Activated naive CD8-positive, alpha-beta T cell (primary cell): ENCODE data around the gene CD37.
"Not testable (repeated sequence)": the region's sequence is repeated elsewhere in the genome, so short reads cannot be mapped to it uniquely, and the experiment has no call there.

Source experiments
- H3K27ac Mint-ChIP-seq: one replicate; pipeline ENCODE4 v1.8.0; 2021; ENCODE audit warnings: mixed read lengths
- H3K27me3 Mint-ChIP-seq: one replicate; pipeline ENCODE4 v1.8.0; 2021; ENCODE audit warnings: mixed read lengths
- H3K36me3 Mint-ChIP-seq: one replicate; pipeline ENCODE4 v1.8.0; 2021; ENCODE audit warnings: mixed read lengths
- H3K4me1 Mint-ChIP-seq: one replicate; pipeline ENCODE4 v1.8.0; 2021; ENCODE audit warnings: low read depth, mixed read lengths
- H3K4me3 Mint-ChIP-seq: one replicate; pipeline ENCODE4 v1.8.0; 2021; ENCODE audit warnings: mild to moderate bottlenecking, mixed read lengths
- H3K9me3 Mint-ChIP-seq: one replicate; pipeline ENCODE4 v1.8.0; 2021; ENCODE audit warnings: low read depth, mixed read lengths

Gene CD37

GRCh38 chr19:49373174-49373573 is 38.0 kb downstream of the CD37 start:
- not testable (repeated sequence) for H3K9me3 Mint-ChIP-seq, H3K4me1 Mint-ChIP-seq, H3K4me3 Mint-ChIP-seq, H3K27ac Mint-ChIP-seq, H3K27me3 Mint-ChIP-seq, H3K36me3 Mint-ChIP-seq

- Mint-ChIP-seq H3K4me3 (no peak overlapping the region), H3K36me3 (peaks cover 3% of the 10 kb centered on the region), H3K27ac (no peak overlapping the region), H3K27me3 (peaks cover 2% of the 10 kb centered on the region), H3K9me3 (no peaks in the 10 kb centered on the region), H3K4me1 (no peaks in the 10 kb centered on the region)
These were observed 39.6 kb downstream of the CD37 start for GRCh38 chr19:49374665-49375434.

GRCh38 chr19:49378512-49378911 is 43.3 kb downstream of the CD37 start:
- Mint-ChIP-seq H3K27ac (no peak overlapping the region), H3K9me3 (peaks cover 3% of the 10 kb centered on the region), H3K27me3 (peaks cover 4% of the 10 kb centered on the region), H3K4me3 (no peak overlapping the region), H3K4me1 (no peaks in the 10 kb centered on the region), H3K36me3 (peaks cover 2% of the 10 kb centered on the region)

GRCh38 chr19:49380391-49380790 is 45.2 kb downstream of the CD37 start:
- Mint-ChIP-seq H3K4me3 (no peak overlapping the region), H3K27me3 (peaks cover 4% of the 10 kb centered on the region), H3K36me3 (peaks cover 2% of the 10 kb centered on the region), H3K4me1 (no peaks in the 10 kb centered on the region), H3K27ac (no peak overlapping the region), H3K9me3 (peaks cover 3% of the 10 kb centered on the region)

- Mint-ChIP-seq H3K4me3 (no peak overlapping the region), H3K27me3 (peaks cover 4% of the 10 kb centered on the region), H3K27ac (no peak overlapping the region), H3K4me1 (peaks cover 3% of the 10 kb centered on the region), H3K9me3 (peaks cover 3% of the 10 kb centered on the region), H3K36me3 (peaks cover 2% of the 10 kb centered on the region)
These were observed 47.4 kb downstream of the CD37 start for GRCh38 chr19:49382639-49383038.

- Mint-ChIP-seq H3K4me1 (peaks cover 11% of the 10 kb centered on the region), H3K9me3 (peaks cover 3% of the 10 kb centered on the region), H3K36me3 (peaks cover 2% of the 10 kb centered on the region), H3K4me3 (no peak overlapping the region), H3K27me3 (peaks cover 2% of the 10 kb centered on the region), H3K27ac (no peak overlapping the region)
These were observed 48.4 kb downstream of the CD37 start for GRCh38 chr19:49383599-49383998.

- peak within 1 kb of the TSS; percentile 79 for H3K27ac Mint-ChIP-seq
- peaks cover 14% of the 10 kb centered on the region for H3K4me1 Mint-ChIP-seq
- peak within 1 kb of the TSS; percentile 73 for H3K4me3 Mint-ChIP-seq
- H3K9me3 Mint-ChIP-seq = no peaks in the 10 kb centered on the region
- H3K27me3 Mint-ChIP-seq = no peaks in the 10 kb centered on the region
- H3K36me3 Mint-ChIP-seq = no peaks in the 10 kb centered on the region
These were observed 52.7 kb downstream of the CD37 start, which contains the start of gene KASH5 for GRCh38 chr19:49387936-49388372. Gene KASH5 (plus strand): TSS chr19:49388249. CDS start chr19:49390884, 2,635 bp downstream.

- Mint-ChIP-seq H3K36me3 (no peaks in the 10 kb centered on the region), H3K4me3 (no peak overlapping the region), H3K27ac (no peak overlapping the region), H3K27me3 (no peaks in the 10 kb centered on the region), H3K9me3 (no peaks in the 10 kb centered on the region), H3K4me1 (peaks cover 14% of the 10 kb centered on the region)
These were observed 54.2 kb downstream of the CD37 start for GRCh38 chr19:49389406-49389805.
